Smooth muscle cell (in vitro differentiated cells): Measurements from ENCODE around the gene CYP24A1. TPM values are rescaled to one million over a fixed set of nuclear protein-coding genes. Genes with fewer than 3 reads are reported as not detected.

ENCODE experiments used
- DNase-seq: peaks from one replicate; lab custom pipeline; 2025; ENCODE audit not compliant: unreplicated experiment; lab: John Stamatoyannopoulos, UW
- H2AFZ ChIP-seq: fragments of 200-600 bp; sonication (generic); 2 replicates; pipeline ENCODE4 v1.6.0; 2016; ENCODE audit warnings: antibody characterized with exemption, low read depth, mild to moderate bottlenecking
- H3F3A ChIP-seq: fragments of 200-600 bp; sonication (generic); 2 replicates; pipeline ENCODE4 v1.6.0; 2017; ENCODE audit warnings: antibody characterized with exemption, low read depth
- H3K27ac ChIP-seq: fragments of 200-600 bp; sonication (generic); 2 replicates; pipeline ENCODE4 v1.5.1; 2016; ENCODE audit warnings: low read depth, mild to moderate bottlenecking
- H3K27me3 ChIP-seq: fragments of 200-600 bp; sonication (generic); 2 replicates; pipeline ENCODE4 v1.6.1; 2016; ENCODE audit warnings: low read depth, mild to moderate bottlenecking
- H3K36me3 ChIP-seq: fragments of 200-600 bp; sonication (generic); 2 replicates; pipeline ENCODE4 v1.5.1; 2016; ENCODE audit warnings: low read depth
- H3K4me1 ChIP-seq: fragments of 200-600 bp; sonication (generic); 2 replicates; pipeline ENCODE4 v1.5.1; 2016; ENCODE audit warnings: low read depth
- H3K4me2 ChIP-seq: fragments of 200-600 bp; sonication (generic); 2 replicates; pipeline ENCODE4 v1.6.0; 2016; ENCODE audit warnings: mild to moderate bottlenecking
- H3K4me3 ChIP-seq: fragments of 200-600 bp; sonication (generic); 2 replicates; pipeline ENCODE4 v1.5.1; 2016; ENCODE audit warnings: mild to moderate bottlenecking
- H3K79me2 ChIP-seq: fragments of 200-600 bp; sonication (generic); 2 replicates; pipeline ENCODE4 v1.6.0; 2016; ENCODE audit warnings: low read depth, mild to moderate bottlenecking
- H3K9ac ChIP-seq: fragments of 200-600 bp; sonication (generic); 2 replicates; pipeline ENCODE4 v1.6.0; 2016; ENCODE audit warnings: low read depth
- H3K9me3 ChIP-seq: fragments of 200-600 bp; sonication (generic); replicated peaks from 2 replicates; pipeline ENCODE4 v1.5.1; 2016; ENCODE audit warnings: low read depth
- H4K20me1 ChIP-seq: fragments of 200-600 bp; sonication (generic); 2 replicates; pipeline ENCODE4 v1.6.0; 2016; ENCODE audit warnings: low read depth
- CTCF ChIP-seq: fragments of 200-600 bp; sonication (generic); IDR thresholded peaks from 2 replicates; pipeline ENCODE4 v1.5.1; 2017; ENCODE audit warnings: borderline replicate concordance, mild to moderate bottlenecking, antibody characterized with exemption; ENCODE audit not compliant: insufficient read depth, poor library complexity, severe bottlenecking
- WGBS: methylation state at CpG from one replicate; pipeline ENCODE4 v1.1.7; 2016; ENCODE audit warnings: low lambda C conversion rate; 5-methylcytosine and 5-hydroxymethylcytosine counted together
- polyA plus RNA-seq: library from polyadenylated mRNA; unstranded; fragments of >200 nt; fragmentation: Nextera tagmentation; extraction: Ambion mirVana; gene quantifications from 2 replicates; pipeline ENCODE4 v1.2.1, GENCODE V29; 2016
- total RNA-seq: library from RNA; depleted of rRNA; stranded (reverse); fragments of >200 nt; gene quantifications from 2 replicates; pipeline ENCODE4 v1.2.3, GENCODE V29; 2014

Gene CYP24A1
- total and polyA plus RNA-seq, 2 experiments from 2014 or later: 0.70 to 18.0 TPM

DNA sequence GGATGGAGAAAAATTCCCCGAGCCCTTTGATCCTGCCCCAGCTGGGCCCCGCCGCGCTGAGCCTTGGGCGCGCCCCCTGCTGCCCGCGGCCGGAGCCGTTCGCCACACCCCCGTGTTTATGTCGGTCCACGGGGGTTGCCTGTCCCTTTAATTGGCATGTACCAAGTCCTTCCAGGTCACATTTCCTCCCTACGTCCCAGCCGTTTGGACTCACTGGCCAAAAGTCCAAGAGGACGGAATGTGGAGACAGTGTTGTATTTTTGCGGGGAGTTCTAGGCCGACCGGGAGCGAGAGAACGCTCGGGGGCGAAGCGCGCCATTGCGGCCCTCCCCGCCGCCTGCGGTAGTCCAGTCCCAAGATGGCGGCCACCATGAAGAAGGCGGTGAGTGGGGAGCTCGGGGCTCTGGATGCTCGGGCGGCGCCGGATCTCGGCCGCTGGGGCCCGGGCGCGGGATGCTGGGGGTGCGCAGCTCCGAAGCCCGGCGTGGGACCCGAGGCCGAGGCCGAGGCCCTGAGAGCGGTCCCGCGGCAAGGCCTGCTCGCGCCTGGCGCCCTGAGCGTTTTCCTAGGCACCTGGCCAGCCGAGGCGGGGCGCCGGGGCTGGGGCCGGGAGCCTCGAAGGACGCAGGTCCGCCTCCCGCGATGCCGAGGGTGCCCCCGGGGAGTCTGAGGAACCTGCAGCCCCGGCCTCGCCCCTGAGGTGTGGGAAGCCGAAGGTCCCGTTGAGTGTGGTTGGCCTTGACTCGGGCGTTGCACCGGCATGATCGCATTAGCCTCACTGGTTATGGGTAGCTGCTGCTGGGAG, 34.2 kb upstream of the CYP24A1 start, which contains the start of gene PFDN4:
PFDN4 (plus strand) TSS at position 345 of the 805 bp plus-strand sequence; CDS start at position 359, 14 bp downstream.
- DNase-seq: peak; percentile 87
- under 1% methylated on average over 59 of the region's 76 CpGs for WGBS
- peak within 1 kb of the TSS; percentile 99 for H3K9ac ChIP-seq
- TF ChIP-seq CTCF: peak; percentile 72
- peak within 1 kb of the TSS; percentile 74 for H3K4me3 ChIP-seq
- no peaks in the 10 kb centered on the region for H3K4me1 ChIP-seq
- H3F3A ChIP-seq: no peaks in the 10 kb centered on the region
- peaks cover 31% of the 10 kb centered on the region for H3K79me2 ChIP-seq
- H3K4me2 ChIP-seq: peak within 1 kb of the TSS; percentile 94
- H3K27ac ChIP-seq: peak within 1 kb of the TSS; percentile 97
- no peaks in the 10 kb centered on the region for H3K9me3 ChIP-seq
- H4K20me1 ChIP-seq: peaks cover 45% of the 10 kb centered on the region
- H3K36me3 ChIP-seq: no peaks in the 10 kb centered on the region
- H3K27me3 ChIP-seq: no peaks in the 10 kb centered on the region
- peak within 1 kb of the TSS; percentile 94 for H2AFZ ChIP-seq

GRCh38 chr20:54207053-54207742, 33.4 kb upstream of the CYP24A1 start:
- no peaks in the 10 kb centered on the region for H3K27me3 ChIP-seq
- peaks cover 37% of the 10 kb centered on the region for H4K20me1 ChIP-seq
- H2AFZ ChIP-seq: no peak overlapping the region
- no peak for TF ChIP-seq CTCF
- no peaks in the 10 kb centered on the region for H3K36me3 ChIP-seq
- no peaks in the 10 kb centered on the region for H3K4me1 ChIP-seq
- no peak for DNase-seq
- peaks cover 27% of the 10 kb centered on the region for H3K79me2 ChIP-seq
- peak overlapping the region; percentile 94 for H3K4me2 ChIP-seq
- peak overlapping the region; percentile 99 for H3K9ac ChIP-seq
- WGBS: 79% methylated on average over 7 of the region's 7 CpGs
- H3F3A ChIP-seq: no peaks in the 10 kb centered on the region
- no peaks in the 10 kb centered on the region for H3K9me3 ChIP-seq
- peak overlapping the region; percentile 74 for H3K4me3 ChIP-seq
- no peak overlapping the region for H3K27ac ChIP-seq

DNA sequence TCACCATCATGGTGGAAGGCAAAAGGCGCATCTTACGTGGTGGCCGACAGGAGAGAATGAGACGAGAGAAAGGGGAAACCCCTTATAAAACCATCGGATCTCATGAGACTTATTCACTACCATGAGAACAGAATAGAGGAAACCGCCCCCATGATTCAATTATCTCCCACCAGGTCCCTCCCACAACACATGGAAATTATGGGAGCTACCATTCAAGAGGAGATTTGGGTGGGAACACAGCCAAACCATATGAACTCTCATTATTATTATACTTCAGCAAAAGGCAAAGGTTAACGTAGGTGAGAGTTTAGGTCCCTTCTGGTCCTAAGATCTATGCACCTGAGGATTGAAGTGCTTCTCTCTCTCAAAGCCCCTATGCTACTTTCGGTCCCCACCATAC, 31.7 kb upstream of the CYP24A1 start:
- Histone ChIP-seq H4K20me1 (peaks cover 20% of the 10 kb centered on the region), H3K27me3 (no peaks in the 10 kb centered on the region), H3K9me3 (no peaks in the 10 kb centered on the region), H3K4me2 (no peak overlapping the region), H3K36me3 (no peaks in the 10 kb centered on the region), H3K79me2 (peaks cover 25% of the 10 kb centered on the region), H2AFZ (no peak overlapping the region), H3K27ac (no peak overlapping the region), H3K4me3 (no peak overlapping the region), H3F3A (no peaks in the 10 kb centered on the region), H3K9ac (no peak overlapping the region), H3K4me1 (no peaks in the 10 kb centered on the region)
- 90% methylated on average over 8 of the region's 8 CpGs for WGBS
- DNase-seq: no peak
- no peak for TF ChIP-seq CTCF
